Measurements from ENCODE around the gene FOXB1.

The FOXB1 gene

DNA sequence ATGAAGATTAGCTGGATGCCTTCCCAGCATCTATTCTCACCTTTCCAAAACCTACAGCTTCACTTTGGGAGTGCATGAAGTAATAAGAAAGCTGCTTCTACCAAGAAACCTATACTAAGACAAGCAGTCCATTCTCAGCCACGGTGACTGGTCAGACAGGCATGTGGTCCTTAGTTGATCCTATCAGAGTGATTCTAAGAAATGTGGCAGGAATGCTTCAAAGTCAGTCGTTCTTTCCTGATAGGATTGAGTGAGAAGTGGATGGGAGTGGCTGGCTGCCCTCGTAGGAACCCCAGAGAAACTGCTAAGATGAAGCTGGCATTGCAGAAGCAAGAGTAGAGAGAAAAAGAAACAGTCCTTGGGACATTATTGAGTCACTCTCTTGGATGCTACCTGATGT, 16.6 kb downstream of the FOXB1 start:
- no peak for DNase-seq

DNA sequence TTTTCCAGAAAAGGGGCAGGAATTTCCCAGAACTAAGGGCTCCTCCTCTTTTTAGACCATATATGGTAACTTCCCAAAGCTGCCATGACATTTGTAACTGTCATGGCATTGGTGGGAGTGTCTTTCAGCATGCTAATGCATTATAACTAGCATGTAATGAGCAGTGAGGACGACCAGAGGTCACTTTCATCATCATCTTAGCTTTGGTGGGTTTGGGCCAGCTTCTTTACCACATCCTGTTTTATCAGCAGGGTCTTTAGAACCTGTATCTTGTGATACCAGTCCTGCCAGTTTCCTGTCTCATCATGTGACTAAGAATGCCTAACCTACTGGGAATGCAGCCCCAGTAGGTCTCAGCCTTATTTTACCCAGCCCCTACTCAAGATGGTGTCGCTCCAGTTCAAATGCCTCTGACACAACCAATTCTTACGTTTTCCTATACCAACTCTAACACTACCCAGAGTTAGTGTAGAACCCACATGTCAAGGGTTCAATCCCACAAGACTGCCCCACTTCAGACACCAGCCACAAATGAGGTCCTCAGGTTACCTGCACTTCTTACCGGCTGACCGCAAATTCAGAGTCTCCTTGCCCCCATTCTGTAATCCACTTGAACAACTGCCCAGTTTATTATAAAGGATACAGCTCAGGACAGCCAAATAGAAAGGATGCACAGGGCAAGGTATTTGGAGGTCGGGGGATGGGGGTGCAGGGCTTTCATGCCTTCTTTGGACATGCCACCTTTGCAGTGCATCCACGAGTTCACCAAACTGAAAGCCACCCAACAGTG, 17.7 kb downstream of the FOXB1 start:
- DNase-seq, result no peak

DNA sequence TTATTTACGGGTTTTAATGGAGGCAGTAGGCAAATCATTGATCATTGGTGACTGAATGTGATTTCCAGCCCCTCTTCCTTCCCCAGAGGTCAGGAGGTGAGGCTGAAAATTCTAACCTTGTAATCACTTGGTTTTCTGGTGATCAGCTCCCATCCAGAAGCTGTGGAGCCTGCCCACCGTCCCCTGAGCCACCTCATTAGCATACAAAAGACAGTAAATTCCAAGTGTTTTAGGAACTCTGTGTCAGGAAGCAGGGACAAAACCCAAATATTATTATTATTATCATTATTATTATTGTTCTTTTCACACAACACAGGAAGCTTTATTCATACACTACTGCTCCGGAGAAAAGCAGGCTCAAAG, 18.2 kb downstream of the FOXB1 start:
- DNase-seq, result no peak

DNA sequence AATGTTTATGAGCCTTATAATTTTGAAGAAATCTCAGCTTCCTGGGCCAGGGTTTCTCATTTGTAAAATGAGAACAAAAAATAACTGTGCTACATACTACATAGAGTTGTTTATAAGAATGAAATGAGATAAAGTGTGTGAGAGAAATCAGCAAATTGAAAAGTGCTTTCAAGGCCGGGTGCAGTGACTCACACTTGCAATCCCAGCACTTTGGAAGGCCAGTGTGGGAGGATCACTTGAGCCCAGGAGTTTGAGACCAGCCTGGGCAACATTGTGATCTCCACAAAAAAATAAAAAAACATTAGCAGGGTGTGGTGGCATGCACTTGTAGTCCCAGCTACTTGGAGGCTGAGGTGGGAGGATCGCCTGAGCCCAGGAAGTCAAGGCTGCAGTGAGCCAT, 22.4 kb downstream of the FOXB1 start:
- no peak for DNase-seq

DNA sequence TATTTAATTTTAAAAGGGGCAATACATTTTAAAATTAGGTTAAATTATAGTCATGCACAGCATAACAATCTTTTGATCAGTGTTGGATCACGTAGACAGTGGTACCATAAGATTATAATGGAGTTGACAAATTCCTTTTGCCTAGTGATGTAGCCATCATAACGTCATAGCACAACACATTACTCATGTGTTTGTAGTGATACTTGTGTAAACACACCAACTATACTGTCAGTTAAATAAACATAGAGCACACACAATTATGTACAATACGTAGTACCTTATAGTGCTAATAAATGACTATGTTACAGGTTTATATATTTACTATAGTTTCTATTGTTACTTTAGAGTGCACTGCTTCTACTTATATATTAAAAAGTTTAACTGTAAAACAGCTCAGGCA, 31.2 kb downstream of the FOXB1 start:
- DNase-seq, result no peak

DNA sequence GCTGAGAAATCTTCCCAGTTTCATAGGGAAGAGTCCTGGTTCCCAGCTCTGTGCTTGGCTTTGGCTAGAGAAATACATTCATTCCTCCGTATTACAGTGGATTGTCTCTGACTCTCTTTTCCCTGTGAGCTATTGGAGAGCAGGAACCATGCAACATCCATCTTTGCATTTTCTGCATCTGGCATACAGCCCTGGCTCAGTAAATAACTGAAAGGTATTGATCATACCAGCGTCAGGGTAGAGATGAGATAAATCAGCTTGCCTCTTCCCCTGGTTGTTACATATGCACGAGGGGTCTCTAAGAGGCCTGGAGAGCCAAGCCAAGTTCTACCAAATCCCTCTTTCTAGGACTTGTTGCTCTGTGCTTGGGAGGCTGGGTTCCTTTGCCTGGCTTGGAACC, 35.2 kb downstream of the FOXB1 start:
- DNase-seq, result no peak

DNA sequence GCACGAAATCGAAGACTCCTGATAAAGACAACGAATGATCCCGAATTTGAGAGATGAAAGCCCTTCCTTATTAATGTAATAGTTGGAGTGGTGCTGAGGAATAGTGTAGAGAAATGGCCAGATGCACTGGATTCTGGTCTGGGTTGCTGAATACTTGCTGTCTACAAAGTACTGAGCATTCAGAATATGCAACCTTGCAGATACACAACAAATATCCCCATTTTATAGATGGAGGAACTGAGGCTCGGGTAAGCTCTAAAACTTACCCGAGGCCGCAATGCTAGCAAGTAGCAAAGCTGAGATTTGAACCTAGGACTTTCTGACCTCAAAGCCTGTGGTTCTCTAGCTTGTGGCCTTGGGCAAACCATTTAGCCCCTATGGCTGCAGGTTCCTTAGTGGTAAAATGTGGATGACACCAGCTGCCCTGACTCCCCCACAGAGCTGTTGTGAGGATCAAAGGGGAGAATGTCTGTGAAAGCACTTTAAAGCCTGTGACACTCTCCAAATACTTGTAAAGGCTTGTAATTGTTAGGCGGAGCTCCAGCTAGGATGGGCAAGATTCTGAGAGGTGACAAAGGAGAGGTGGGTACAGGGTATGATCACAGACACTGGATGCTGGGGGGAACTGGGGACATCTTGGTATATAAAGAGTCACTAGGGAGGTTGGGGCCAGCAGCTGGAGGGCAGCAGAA, 39.8 kb downstream of the FOXB1 start:
- no peak for DNase-seq

DNA sequence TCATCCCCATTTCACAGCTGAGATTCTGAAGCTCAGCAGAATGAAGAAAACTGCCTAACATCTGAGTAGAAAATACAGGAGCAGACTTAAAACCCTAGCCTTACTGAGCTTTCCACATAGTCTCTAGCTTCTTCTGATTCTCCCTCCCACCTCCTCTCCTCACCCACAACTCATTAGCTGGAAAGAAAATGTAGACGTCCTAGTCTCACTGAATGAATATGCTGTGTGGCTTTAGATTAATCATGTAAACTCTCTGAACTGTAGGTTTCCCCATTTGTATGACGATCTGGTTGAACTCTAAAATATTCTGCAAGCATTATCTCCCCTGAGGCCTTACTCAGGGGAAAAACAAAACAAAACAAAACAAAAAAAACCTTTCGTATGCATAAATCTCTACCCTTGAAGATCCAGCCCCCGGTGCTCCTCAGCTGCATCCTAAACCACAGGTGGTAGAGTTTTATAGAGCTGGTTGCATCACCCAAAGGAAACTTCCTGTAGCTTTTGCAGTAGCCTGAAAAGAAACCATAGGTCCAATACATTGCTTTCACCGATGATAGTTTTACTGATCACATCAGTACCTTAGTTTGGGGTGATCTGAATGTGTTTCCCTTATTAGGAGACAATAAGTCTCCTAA, 40.6 kb downstream of the FOXB1 start:
- DNase-seq, result no peak

DNA sequence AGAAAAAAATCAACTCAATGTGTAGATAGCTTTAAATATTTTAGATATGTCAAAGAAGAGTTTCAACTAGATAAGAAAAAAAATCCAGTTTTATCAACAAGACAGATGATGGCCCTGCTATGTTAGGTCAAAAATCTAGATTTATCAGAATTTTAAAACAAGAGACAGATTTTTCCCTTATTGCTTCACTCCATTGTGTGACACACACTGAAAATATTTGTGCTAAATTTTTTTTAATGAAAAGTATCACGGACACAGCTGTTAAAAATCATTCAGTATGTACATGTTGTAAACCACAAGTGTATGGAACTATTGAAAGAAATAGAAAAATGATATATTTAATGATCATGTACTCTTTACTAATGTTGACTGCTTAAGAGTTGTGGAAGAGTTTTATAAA, 43.6 kb downstream of the FOXB1 start:
- DNase-seq, result no peak

DNA sequence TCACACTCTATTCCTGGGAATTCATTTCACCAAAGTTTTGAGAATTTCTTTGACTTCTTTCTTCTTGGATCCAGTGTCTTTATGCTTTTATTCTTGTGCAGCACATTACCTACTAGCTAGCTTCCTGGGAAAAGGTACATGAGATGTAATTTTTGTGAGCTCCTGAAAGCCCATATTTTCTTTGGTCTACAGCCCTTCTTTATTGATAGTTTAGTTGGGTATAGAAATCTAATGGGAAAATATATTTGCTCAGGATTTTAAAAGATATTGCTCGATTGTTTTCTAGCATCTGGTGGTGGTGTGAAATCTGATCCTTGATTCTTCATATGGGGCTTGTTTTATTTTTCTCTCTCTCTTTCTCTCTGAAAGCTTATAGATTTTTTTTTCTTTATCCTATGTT, 45.8 kb downstream of the FOXB1 start:
- DNase-seq, result no peak

DNA sequence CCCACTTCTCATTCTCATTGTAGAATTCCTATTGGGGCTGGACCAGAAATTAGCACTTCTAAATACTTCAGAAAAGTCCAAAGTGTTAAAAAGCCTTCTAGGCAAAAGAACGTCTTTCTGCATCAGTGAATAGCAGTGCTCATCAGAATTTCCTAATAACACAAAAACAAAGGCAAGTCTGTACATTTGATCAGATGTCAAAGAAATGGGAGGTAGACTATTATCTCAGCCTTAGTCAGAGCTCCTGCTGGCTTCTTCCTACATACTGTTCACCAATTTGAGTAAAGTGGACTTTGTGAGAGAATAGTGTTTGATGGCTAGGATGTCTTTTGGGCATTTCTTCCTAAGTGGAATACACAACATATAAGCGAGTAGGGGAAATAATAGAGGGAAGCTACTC, 48.7 kb downstream of the FOXB1 start:
- DNase-seq, result no peak

DNA sequence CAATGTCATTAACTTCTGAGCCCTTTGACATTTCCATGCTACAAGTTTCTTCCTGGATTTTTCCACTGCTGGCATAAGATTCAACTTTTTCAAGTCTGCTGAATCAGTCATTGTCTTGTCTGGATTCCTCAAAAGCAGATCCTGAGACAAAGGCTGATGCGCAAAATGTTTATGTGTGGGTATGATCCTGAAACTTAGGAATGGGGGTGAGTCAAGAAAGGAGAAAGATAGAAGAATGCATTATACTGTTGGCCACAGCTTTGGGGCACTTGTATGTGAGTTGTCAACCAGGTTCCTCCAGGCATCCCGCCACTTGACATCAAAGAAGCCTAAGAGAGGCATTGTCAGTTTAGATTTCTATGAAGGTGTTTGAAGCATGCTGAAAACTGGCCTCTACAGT, 50.4 kb downstream of the FOXB1 start:
- no peak for DNase-seq

Measured in inflammatory macrophage (primary cell).